ENCODE results near the gene TBC1D23.

GRCh38 chr3:100361897-100362296 is 101.1 kb downstream of the TBC1D23 start:
- TF ChIP-seq CTCF (IDR thresholded peaks at IDR 0.05; ENCODE audit: poor library complexity) (no peak), EZH2 (IDR thresholded peaks at IDR 0.05; ENCODE audit: borderline replicate concordance) (no peak)
